ENCODE results near the gene FKBP14.

Gene FKBP14

DNA sequence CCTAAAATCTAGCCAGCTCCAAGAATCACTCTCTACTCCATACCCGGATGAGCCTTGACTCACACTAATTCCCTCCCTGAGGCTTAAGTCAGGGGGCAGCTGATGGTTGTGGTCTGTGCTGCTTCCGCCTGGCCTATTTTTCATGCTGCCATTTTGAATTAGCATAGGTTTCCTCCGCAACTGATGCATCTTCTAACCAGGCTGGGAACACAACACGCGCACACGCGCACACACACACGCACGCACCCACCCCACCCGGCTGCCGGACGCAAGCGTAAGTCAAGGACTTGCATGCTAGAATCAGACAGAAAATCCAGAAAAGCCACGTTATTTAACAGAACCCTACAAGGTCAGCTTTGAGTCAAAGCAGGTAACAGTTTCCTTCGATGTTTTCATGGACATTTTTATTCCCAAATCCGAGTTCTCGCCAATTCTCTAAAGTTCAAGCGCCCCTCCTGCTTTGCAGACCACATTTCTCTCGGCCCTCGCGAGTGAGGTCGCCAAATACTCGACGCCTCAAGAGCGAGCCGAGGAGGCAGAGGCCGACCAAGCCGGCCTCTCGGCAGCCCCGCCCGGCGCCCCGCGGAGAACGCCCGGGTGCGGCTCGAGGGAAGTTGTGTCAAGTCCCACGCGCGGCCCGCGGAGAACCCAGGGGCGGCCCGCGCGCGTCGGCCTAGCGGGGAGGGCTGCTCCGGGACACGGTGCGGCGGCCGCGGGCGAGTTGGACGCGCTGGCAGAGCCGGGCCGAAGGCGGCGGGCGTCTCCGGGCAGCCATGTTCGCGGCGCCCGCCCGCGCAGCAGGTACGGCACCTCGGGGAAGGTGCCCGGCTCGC, 37.9 kb downstream of the FKBP14 start:
- H3K4me3 ChIP-seq (replicated peaks; ENCODE audit: low read depth, low read length) = peak overlapping the region; percentile 85
- TF ChIP-seq, protein P1, sequence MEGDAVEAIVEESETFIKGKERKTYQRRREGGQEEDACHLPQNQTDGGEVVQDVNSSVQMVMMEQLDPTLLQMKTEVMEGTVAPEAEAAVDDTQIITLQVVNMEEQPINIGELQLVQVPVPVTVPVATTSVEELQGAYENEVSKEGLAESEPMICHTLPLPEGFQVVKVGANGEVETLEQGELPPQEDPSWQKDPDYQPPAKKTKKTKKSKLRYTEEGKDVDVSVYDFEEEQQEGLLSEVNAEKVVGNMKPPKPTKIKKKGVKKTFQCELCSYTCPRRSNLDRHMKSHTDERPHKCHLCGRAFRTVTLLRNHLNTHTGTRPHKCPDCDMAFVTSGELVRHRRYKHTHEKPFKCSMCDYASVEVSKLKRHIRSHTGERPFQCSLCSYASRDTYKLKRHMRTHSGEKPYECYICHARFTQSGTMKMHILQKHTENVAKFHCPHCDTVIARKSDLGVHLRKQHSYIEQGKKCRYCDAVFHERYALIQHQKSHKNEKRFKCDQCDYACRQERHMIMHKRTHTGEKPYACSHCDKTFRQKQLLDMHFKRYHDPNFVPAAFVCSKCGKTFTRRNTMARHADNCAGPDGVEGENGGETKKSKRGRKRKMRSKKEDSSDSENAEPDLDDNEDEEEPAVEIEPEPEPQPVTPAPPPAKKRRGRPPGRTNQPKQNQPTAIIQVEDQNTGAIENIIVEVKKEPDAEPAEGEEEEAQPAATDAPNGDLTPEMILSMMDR (IDR thresholded peaks at IDR 0.05; ENCODE audit: low read length, missing control alignments) = no peak
- peak; percentile 79 for DNase-seq (ENCODE audit: low read depth)

DNA sequence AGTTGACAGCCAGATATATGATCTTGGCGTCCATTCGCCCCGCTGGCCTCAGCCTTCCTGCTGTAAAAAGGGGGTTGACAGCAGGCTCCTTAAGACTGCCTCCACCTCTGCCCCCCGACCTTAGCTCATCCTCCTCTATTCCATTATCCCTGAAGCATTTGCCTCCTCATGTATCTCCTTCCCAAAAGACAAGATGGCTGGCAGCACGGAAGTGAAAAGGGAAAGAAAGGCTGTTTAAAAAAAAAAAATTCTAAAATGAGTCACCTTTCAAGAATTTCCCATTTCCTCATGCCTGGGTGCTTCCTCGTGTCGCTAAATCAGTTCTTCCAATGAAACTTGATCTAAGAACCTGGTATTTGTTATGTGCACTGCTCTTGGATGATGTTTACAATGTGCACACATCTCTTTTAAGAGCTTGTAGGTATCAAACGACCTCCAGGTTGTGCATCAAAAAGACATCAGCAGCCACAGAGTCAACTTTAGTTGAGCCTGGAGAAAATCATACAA, 38.6 kb downstream of the FKBP14 start:
- TF ChIP-seq, protein P1 (IDR thresholded peaks at IDR 0.05; ENCODE audit: low read length, missing control alignments) = no peak
- H3K4me3 ChIP-seq (replicated peaks; ENCODE audit: low read depth, low read length) = peak overlapping the region; percentile 85
- DNase-seq (ENCODE audit: low read depth) = peak; percentile 93

DNA sequence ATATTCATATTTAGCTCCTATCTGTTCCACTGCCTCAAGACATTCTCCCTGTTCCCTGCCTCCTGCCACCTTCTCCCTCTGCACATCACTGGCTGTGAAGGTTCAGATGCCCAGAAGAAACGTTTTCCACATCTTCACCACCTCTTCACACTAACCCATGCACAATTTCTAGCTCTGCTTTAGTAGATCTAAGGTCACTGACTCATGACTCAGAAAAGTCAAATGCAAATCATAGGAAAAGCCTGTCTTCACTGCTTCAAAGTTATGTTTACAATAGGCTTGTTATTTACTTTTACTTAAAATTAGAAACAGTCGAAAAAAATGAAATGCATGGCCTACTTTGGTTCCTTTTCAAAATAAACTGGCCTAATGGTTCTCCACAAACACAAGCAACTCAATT, 39.4 kb downstream of the FKBP14 start:
- DNase-seq (ENCODE audit: low read depth) = peak; percentile 34
- peak overlapping the region; percentile 85 for H3K4me3 ChIP-seq (replicated peaks; ENCODE audit: low read depth, low read length)
- TF ChIP-seq, protein P1 (IDR thresholded peaks at IDR 0.05; ENCODE audit: low read length, missing control alignments) = no peak

DNA sequence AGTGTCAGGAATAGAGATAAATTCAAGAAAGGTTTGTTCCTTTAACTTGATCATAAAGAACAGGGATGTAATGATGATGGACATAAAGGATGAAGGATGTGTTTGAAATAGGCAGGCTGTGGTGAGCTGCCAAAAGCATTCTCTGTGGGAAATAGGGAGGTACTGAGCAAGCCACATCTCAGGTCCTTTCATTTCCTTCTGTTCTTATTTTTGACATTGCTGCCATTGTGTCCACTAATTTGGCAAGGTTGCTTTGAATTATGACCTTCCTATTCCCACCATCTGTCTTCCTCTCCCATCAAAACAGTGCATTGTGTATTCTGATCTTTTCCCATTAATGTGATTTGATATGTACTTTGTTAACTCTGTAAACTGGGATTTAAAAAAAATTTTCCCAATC, 46.4 kb downstream of the FKBP14 start:
- DNase-seq (ENCODE audit: low read depth) = no peak
- TF ChIP-seq, protein P1 (IDR thresholded peaks at IDR 0.05; ENCODE audit: low read length, missing control alignments) = no peak
- no peak overlapping the region for H3K4me3 ChIP-seq (replicated peaks; ENCODE audit: low read depth, low read length)

DNA sequence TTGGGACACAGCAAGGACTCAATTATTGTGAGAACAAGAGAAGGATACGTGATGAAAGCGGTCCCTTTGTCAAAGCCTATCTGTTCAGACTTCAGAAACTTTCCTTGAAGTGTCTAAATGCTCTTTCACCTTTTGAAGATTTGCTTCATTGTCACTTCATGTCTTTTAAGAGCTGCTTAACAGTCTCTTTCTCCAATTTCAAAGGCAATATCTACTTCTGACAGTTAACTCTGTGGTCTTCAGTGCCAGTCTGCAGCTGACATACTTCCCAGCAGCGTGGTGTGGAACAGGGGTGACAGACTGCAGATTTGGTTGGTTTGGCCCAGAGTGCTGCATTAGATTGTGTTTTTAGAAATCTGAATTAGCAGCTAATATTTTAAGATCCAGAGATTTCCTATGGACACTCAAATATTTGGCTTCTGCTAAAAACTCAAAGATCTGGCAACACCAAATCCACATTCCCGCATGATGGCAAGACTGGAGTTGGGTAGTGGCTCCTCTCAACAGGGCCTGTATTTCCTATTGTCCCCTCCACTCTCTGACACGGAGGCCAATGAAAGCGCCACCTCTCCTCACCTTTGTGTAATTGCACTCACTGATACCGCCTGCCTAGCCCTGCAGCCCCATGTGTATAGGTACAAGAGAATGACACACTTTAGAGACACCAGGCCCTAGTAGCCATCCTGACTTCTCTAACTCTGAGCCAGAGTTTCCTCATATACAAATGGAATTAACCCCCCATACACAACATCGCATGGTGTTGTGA, 48.4 kb downstream of the FKBP14 start:
- DNase-seq (ENCODE audit: low read depth) = no peak
- TF ChIP-seq, protein P1 (IDR thresholded peaks at IDR 0.05; ENCODE audit: low read length, missing control alignments) = no peak
- H3K4me3 ChIP-seq (replicated peaks; ENCODE audit: low read depth, low read length) = no peak overlapping the region

DNA sequence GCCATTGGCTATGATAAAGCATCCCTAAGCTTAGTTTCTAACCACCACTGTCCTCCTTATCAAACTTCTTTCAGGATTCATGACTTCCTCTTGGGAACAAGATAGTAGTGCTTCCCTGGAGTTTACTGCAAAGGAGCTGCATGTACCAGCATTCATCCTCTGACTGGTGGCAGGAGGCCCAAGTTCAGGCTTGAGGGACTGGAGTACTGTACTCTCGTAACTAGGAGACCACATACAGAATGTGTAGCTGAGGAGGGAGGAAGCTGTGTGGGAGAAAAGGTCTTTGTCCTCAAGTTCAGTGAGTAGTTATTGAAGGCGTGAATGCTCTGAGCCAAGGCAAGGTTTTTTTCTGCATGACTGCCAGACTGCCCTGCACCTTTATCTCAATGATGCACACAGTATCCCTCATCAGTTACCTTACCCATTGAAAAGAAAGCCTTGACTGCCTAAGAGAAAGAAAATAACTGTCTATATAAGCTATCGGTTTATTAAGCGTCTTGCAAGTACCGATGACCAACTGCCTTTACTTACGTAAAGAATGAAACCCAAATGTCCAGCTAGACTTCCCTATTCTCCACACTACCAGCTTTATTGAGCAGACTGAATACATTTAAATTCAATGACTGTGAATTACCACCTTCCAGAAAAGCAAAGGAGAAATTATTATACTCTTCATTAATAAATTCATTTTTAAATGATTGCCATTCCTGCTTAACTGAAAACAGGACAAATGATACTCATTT, 49.7 kb downstream of the FKBP14 start:
- peak; percentile 89 for DNase-seq (ENCODE audit: low read depth)
- H3K4me3 ChIP-seq (replicated peaks; ENCODE audit: low read depth, low read length) = no peak overlapping the region
- TF ChIP-seq, protein P1 (IDR thresholded peaks at IDR 0.05; ENCODE audit: low read length, missing control alignments) = no peak

Measured in fibroblast of pulmonary artery (primary cell).